HFF-Myc (cell line): ENCODE results near the gene TRPM2.

ENCODE experiments used
- DNase-seq: peaks from one replicate; pipeline ENCODE4 v3.0.0-alpha.2; 2011; ENCODE audit warnings: low read depth; ENCODE audit errors: extremely low read depth
- H3K4me3 ChIP-seq: replicated peaks from 2 replicates; pipeline ENCODE4 v1.5.1; 2011; ENCODE audit warnings: low read depth, mild to moderate bottlenecking, control low read depth, low read length
- TF ChIP-seq, protein P1 (sequence below): IDR thresholded peaks from 2 replicates; pipeline ENCODE4 v1.5.1; 2012; ENCODE audit warnings: mild to moderate bottlenecking, low read depth, low read length, control low read depth; ENCODE audit errors: missing control alignments

The TRPM2 gene

DNA sequence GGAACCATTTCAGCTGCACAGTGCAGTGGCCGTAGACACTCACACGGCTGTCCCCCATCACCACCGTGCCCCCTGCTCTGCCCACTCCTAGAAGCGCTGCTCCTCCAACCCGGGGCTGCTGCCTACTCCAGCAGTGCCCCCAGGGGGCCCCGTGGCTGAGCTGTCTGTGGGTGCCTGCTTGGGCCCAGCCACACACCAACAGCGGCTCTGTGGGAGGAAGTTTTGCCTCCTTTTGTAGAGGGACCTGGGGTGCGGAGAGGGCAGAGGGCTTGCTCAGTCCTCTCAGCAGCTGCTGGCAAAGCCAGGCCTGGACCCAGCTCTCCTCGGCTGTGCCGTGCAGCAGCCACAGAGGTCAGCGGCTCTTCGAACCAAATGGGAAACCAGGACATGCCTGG is 90.5 kb downstream of the TRPM2 start:
- no peak for DNase-seq
- no peak overlapping the region for H3K4me3 ChIP-seq
- TF ChIP-seq, protein P1, sequence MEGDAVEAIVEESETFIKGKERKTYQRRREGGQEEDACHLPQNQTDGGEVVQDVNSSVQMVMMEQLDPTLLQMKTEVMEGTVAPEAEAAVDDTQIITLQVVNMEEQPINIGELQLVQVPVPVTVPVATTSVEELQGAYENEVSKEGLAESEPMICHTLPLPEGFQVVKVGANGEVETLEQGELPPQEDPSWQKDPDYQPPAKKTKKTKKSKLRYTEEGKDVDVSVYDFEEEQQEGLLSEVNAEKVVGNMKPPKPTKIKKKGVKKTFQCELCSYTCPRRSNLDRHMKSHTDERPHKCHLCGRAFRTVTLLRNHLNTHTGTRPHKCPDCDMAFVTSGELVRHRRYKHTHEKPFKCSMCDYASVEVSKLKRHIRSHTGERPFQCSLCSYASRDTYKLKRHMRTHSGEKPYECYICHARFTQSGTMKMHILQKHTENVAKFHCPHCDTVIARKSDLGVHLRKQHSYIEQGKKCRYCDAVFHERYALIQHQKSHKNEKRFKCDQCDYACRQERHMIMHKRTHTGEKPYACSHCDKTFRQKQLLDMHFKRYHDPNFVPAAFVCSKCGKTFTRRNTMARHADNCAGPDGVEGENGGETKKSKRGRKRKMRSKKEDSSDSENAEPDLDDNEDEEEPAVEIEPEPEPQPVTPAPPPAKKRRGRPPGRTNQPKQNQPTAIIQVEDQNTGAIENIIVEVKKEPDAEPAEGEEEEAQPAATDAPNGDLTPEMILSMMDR = no peak

GRCh38 chr21:44444286-44444931 is 91.0 kb downstream of the TRPM2 start:
- TF ChIP-seq, protein P1 = peak; percentile 20
- no peak overlapping the region for H3K4me3 ChIP-seq
- DNase-seq = no peak

- H3K4me3 ChIP-seq = no peak overlapping the region
- TF ChIP-seq, protein P1 = no peak
- no peak for DNase-seq
Measured at GRCh38 chr21:44445145-44445812, 91.9 kb downstream of the TRPM2 start.

DNA sequence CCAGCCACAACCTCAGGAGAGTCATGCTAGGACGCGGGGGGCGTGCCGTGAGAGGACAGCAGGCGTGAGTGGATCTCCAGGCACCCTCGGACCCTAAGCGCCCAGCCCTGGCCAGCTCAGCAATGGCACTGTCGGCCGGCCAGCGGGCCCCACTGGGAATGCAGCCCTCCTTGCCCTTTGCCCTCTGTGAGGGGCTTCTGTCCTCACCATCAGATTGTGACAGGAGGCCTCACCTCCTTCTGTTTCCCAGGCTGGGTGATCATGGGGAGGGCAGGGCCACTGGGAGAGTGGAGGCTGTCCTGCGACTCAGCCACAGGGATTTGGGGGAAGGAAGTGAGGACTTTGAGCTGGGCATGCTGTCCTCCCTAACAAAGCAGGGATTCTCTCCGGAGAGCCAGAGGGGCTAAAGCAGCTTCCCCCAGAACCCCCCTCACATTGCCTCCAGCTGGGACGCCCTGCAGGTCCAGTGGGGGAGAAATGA is 95.3 kb downstream of the TRPM2 start:
- DNase-seq = no peak
- TF ChIP-seq, protein P1 = no peak
- H3K4me3 ChIP-seq = no peak overlapping the region

- DNase-seq = no peak
- H3K4me3 ChIP-seq = no peak overlapping the region
- TF ChIP-seq, protein P1 = no peak
Measured at GRCh38 chr21:44449473-44450363, 96.3 kb downstream of the TRPM2 start.

DNA sequence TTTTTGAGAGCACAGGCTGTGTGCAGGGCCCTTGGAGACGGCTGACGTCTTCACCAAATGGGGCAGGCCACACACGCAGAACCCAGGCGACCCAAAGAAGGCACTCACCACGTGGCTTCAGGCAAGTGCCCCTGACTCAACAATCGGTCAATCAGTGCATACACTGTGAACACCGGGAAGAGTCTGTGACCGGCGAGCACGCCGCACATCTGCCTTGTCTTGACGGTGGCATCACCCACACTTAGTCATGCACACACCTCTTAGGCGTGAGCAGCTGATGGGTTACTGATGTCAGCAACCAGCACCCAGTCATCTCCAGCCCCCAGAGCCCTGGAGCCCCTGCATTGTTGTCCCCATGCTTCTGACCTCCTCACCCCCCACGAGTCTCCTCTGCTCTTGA is 97.0 kb downstream of the TRPM2 start:
- DNase-seq = no peak
- TF ChIP-seq, protein P1 = no peak
- no peak overlapping the region for H3K4me3 ChIP-seq
